HG02885 (cell line): ENCODE data around the gene ZDHHC8.

Experiments
- ATAC-seq: cut with Tn5 transposase; IDR thresholded peaks from one replicate; pipeline ENCODE4 v1.9.1; 2021; ENCODE audit warnings: mild to moderate bottlenecking; ENCODE audit not compliant: unreplicated experiment, poor library complexity

The ZDHHC8 gene

GRCh38 chr22:20175597-20175900 is 43.9 kb downstream of the ZDHHC8 start:
- ATAC-seq: no peak

GRCh38 chr22:20176421-20177085 is 44.9 kb downstream of the ZDHHC8 start:
- no peak for ATAC-seq

GRCh38 chr22:20177217-20177911 is 45.8 kb downstream of the ZDHHC8 start:
- no peak for ATAC-seq

GRCh38 chr22:20178075-20178914 is 46.7 kb downstream of the ZDHHC8 start:
- no peak for ATAC-seq

- ATAC-seq: no peak
Observed at GRCh38 chr22:20178915-20179227, 47.3 kb downstream of the ZDHHC8 start.

GRCh38 chr22:20179455-20180244 is 48.0 kb downstream of the ZDHHC8 start:
- ATAC-seq: no peak

GRCh38 chr22:20180245-20180630 is 48.6 kb downstream of the ZDHHC8 start:
- ATAC-seq: no peak

- no peak for ATAC-seq
Observed at GRCh38 chr22:20180640-20181039, 49.0 kb downstream of the ZDHHC8 start.

GRCh38 chr22:20181194-20181883 is 49.7 kb downstream of the ZDHHC8 start:
- no peak for ATAC-seq

GRCh38 chr22:20181884-20182236 is 50.3 kb downstream of the ZDHHC8 start:
- ATAC-seq: no peak

GRCh38 chr22:20182365-20182764 is 50.8 kb downstream of the ZDHHC8 start:
- ATAC-seq: no peak

- ATAC-seq: no peak
Observed at GRCh38 chr22:20183101-20183500, 51.5 kb downstream of the ZDHHC8 start.

GRCh38 chr22:20183823-20184222 is 52.2 kb downstream of the ZDHHC8 start:
- ATAC-seq: no peak

- no peak for ATAC-seq
Observed at GRCh38 chr22:20184501-20185165, 53.0 kb downstream of the ZDHHC8 start.

- no peak for ATAC-seq
Observed at GRCh38 chr22:20185750-20186149, 54.1 kb downstream of the ZDHHC8 start.

GRCh38 chr22:20186183-20186870 is 54.7 kb downstream of the ZDHHC8 start:
- no peak for ATAC-seq

- ATAC-seq: no peak
Observed at GRCh38 chr22:20186871-20187546, 55.4 kb downstream of the ZDHHC8 start.

GRCh38 chr22:20187777-20188566 is 56.4 kb downstream of the ZDHHC8 start:
- no peak for ATAC-seq
